HEK293 (cell line): ENCODE results near the gene TTC24.

ENCODE experiments used
- IKZF3 ChIP-seq: fragments of 450-650 bp; IDR thresholded peaks from 2 replicates; pipeline ENCODE4 v1.5.0; 2018; ENCODE audit warnings: missing biosample characterization, mild to moderate bottlenecking, missing genetic modification characterization, moderate library complexity
- KLF9 ChIP-seq: fragments of 450-650 bp; formaldehyde crosslinking; IDR thresholded peaks from 2 replicates; pipeline ENCODE4 v1.5.1; 2016; ENCODE audit warnings: missing biosample characterization, missing genetic modification characterization, low read depth
- SP3 ChIP-seq: fragments of 450-650 bp; formaldehyde crosslinking; IDR thresholded peaks from 2 replicates; pipeline ENCODE4 v1.5.1; 2016; ENCODE audit warnings: missing biosample characterization, missing genetic modification characterization
- ZBTB1 ChIP-seq: fragments of 450-650 bp; formaldehyde crosslinking; IDR thresholded peaks from 2 replicates; pipeline ENCODE4 v1.5.1; 2016; ENCODE audit warnings: missing biosample characterization, missing genetic modification characterization
- ZBTB11 ChIP-seq: fragments of 450-650 bp; formaldehyde crosslinking; conservative IDR thresholded peaks from 2 replicates; pipeline ENCODE4 v1.5.1; 2016; ENCODE audit warnings: low read depth, missing biosample characterization, missing genetic modification characterization
- ZNF184 ChIP-seq: fragments of 450-650 bp; IDR thresholded peaks from 2 replicates; pipeline ENCODE4 v1.5.1; 2018; ENCODE audit warnings: missing biosample characterization, mild to moderate bottlenecking, missing genetic modification characterization
- ZNF549 ChIP-seq: fragments of 450-650 bp; IDR thresholded peaks from 2 replicates; pipeline ENCODE4 v1.5.1; 2018; ENCODE audit warnings: missing biosample characterization, missing genetic modification characterization, mild to moderate bottlenecking, inconsistent platforms, moderate library complexity
- ZNF560 ChIP-seq: fragments of 450-650 bp; formaldehyde crosslinking; IDR thresholded peaks from 2 replicates; pipeline ENCODE4 v1.5.1; 2017; ENCODE audit warnings: missing biosample characterization, missing genetic modification characterization, borderline replicate concordance
- ZNF843 ChIP-seq: fragments of 450-650 bp; formaldehyde crosslinking; IDR thresholded peaks from 2 replicates; pipeline ENCODE4 v1.5.1; 2016; ENCODE audit warnings: missing biosample characterization, missing genetic modification characterization
- TF ChIP-seq, protein P1 (sequence below): fragments of 450-650 bp; formaldehyde crosslinking; IDR thresholded peaks from 2 replicates; pipeline ENCODE4 v1.5.1; 2016; ENCODE audit warnings: missing biosample characterization, missing genetic modification characterization
- TF ChIP-seq, protein P2 (sequence below): fragments of 450-650 bp; formaldehyde crosslinking; IDR thresholded peaks from 2 replicates; pipeline ENCODE4 v1.5.1; 2016; ENCODE audit warnings: missing biosample characterization, missing genetic modification characterization
- TF ChIP-seq, protein P3 (sequence below): fragments of 450-650 bp; formaldehyde crosslinking; IDR thresholded peaks from 2 replicates; pipeline ENCODE4 v1.5.1; 2017; ENCODE audit warnings: missing biosample characterization, mild to moderate bottlenecking, missing genetic modification characterization, moderate library complexity

DNA sequence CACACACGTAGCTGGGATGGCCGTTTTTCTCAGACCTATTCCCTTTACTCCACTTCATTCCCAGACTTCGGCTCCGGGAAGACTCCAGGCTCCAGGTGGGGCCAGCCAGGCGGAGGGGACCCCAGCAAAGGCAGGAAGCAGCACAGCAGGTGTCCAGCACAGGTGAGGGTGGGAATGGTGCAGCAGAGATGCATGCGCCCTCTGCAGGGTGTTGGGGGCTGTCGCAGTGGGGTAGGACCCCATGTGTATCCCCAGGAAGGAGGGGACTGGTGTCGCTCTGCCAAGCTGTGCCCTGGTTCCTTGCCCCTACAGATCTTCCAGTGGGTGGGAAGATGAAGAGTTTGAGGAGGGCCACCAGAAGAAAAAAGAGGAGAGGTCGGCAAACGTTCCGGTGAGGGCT, 5.3 kb downstream of the TTC24 start:
- TF ChIP-seq, protein P1, sequence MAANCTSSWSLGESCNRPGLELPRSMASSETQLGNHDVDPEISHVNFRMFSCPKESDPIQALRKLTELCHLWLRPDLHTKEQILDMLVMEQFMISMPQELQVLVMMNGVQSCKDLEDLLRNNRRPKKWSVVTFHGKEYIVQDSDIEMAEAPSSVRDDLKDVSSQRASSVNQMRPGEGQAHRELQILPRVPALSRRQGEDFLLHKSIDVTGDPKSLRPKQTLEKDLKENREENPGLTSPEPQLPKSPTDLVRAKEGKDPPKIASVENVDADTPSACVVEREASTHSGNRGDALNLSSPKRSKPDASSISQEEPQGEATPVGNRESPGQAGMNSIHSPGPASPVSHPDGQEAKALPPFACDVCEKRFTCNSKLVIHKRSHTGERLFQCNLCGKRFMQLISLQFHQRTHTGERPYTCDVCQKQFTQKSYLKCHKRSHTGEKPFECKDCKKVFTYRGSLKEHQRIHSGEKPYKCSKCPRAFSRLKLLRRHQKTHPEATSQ (tag by site-specific recombination): no peak
- no peak for TF ChIP-seq ZBTB1 (tag by site-specific recombination)
- TF ChIP-seq SP3: no peak
- TF ChIP-seq, protein P2, sequence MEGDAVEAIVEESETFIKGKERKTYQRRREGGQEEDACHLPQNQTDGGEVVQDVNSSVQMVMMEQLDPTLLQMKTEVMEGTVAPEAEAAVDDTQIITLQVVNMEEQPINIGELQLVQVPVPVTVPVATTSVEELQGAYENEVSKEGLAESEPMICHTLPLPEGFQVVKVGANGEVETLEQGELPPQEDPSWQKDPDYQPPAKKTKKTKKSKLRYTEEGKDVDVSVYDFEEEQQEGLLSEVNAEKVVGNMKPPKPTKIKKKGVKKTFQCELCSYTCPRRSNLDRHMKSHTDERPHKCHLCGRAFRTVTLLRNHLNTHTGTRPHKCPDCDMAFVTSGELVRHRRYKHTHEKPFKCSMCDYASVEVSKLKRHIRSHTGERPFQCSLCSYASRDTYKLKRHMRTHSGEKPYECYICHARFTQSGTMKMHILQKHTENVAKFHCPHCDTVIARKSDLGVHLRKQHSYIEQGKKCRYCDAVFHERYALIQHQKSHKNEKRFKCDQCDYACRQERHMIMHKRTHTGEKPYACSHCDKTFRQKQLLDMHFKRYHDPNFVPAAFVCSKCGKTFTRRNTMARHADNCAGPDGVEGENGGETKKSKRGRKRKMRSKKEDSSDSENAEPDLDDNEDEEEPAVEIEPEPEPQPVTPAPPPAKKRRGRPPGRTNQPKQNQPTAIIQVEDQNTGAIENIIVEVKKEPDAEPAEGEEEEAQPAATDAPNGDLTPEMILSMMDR: peak; percentile 37; the same call in 1 of the 2 replicates
- TF ChIP-seq, protein P3, sequence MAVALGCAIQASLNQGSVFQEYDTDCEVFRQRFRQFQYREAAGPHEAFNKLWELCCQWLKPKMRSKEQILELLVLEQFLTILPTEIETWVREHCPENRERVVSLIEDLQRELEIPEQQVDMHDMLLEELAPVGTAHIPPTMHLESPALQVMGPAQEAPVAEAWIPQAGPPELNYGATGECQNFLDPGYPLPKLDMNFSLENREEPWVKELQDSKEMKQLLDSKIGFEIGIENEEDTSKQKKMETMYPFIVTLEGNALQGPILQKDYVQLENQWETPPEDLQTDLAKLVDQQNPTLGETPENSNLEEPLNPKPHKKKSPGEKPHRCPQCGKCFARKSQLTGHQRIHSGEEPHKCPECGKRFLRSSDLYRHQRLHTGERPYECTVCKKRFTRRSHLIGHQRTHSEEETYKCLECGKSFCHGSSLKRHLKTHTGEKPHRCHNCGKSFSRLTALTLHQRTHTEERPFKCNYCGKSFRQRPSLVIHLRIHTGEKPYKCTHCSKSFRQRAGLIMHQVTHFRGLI (tag by site-specific recombination): no peak
- TF ChIP-seq KLF9 (tag by site-specific recombination): no peak
- TF ChIP-seq ZBTB11 (tag by site-specific recombination): no peak
- no peak for TF ChIP-seq IKZF3 (tag by site-specific recombination)
- TF ChIP-seq ZNF843: no peak
- no peak for TF ChIP-seq ZNF184
- no peak for TF ChIP-seq ZNF549 (tag by site-specific recombination)
- TF ChIP-seq ZNF560: no peak
